Measurements from ENCODE around the gene PIAS1. TPM values are rescaled to one million over a fixed set of nuclear protein-coding genes. Genes with fewer than 3 reads are reported as not detected.

The PIAS1 gene
- total RNA-seq, 1 experiment from 2014 or later: 15.2 TPM

DNA sequence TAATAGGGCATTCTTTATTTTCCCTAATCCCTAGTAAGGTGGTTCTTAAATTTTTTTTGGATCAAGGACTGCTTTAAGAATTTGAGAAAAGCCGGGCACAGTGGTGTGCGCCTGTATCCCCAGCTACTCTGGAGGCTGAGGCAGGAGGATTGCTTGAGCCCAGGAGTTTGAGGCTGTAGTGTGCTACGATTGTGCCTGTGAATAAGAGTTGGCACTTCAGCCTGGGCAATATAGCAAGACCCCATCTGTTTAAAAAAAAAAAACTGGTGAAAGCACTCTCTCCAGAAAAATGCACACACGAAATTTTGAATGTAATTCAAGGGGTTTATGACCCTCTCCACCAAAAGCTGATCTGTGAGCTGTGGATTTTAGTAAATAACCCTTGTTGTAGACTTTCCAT lies 119.0 kb downstream of the PIAS1 start:
- no peak for DNase-seq (ENCODE audit: extremely low read depth, low read depth)

DNA sequence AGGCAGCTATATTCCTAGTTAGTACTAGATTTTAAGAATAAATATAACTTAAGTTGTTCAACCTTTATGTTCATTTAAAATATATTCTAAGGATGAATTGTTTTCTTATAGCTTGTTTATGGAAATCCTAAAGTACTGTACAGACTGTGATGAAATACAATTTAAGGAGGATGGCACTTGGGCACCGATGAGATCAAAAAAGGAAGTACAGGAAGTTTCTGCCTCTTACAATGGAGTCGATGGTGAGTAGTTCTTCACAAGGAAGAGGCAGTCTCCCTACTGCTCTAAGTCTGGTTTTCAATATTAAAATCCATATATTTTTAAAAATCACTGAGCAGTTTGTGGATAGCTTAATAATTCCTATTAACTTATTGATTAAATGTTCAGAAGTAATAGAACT lies 121.4 kb downstream of the PIAS1 start:
- no peak for DNase-seq (ENCODE audit: extremely low read depth, low read depth)

DNA sequence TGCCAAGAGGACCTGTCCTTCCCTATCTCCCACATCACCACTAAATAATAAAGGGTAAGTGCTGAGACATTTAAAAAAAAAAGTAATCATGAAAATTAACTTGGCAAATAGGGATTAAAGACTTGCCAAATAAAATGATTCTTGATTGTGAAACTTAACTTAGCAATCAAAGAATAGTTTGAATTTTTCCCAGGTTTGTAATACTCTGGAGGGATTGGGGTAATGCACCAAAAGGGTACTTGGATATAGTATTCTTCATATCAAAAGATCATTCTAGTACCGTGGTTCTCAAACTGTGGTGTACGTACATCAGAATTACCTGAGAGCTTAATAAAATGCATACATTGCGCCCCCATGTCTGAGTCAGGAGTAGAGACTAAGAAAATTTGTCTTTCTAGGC lies 122.5 kb downstream of the PIAS1 start:
- DNase-seq (ENCODE audit: extremely low read depth, low read depth): no peak

- no peak for DNase-seq (ENCODE audit: extremely low read depth, low read depth)
Measured at GRCh38 chr15:68177742-68178141, 123.6 kb downstream of the PIAS1 start.

- no peak for DNase-seq (ENCODE audit: extremely low read depth, low read depth)
Measured at GRCh38 chr15:68183616-68184315, 129.7 kb downstream of the PIAS1 start.

GRCh38 chr15:68184616-68185480 lies 130.7 kb downstream of the PIAS1 start:
- no peak for DNase-seq (ENCODE audit: extremely low read depth, low read depth)

- DNase-seq (ENCODE audit: extremely low read depth, low read depth): no peak
Measured at GRCh38 chr15:68186671-68187397, 132.7 kb downstream of the PIAS1 start.

DNA sequence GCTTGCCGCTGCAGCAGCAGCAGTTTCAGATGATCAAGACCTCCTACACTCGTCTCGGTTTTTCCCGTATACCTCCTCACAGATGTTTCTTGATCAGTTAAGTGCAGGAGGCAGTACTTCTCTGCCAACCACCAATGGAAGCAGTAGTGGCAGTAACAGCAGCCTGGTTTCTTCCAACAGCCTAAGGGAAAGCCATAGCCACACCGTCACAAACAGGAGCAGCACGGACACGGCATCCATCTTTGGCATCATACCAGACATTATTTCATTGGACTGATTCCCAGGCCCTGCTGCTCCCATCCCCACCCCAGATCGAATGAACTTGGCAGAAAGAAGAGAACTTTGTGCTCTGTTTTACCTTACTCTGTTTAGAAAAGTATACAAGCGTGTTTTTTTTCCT lies 133.4 kb downstream of the PIAS1 start:
- DNase-seq (ENCODE audit: extremely low read depth, low read depth): no peak

DNA sequence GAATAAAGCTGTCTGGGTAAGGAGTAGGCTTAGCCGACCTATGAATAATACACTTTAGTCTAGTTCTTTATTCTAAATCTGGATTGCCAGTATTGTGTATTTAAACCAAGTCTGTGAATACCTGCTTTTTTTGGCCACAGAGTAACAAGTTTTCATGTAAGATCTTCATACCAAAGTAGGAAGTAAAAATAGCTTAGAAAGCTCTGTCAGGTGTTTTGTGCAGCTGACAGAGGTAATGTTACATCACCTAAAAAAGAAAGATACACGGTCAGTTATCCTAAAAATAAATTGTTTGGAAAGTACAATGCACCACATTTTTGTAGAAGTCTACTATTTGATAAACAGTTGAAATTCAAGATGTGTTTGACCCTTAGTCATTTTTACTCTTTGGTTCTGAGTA lies 134.5 kb downstream of the PIAS1 start:
- no peak for DNase-seq (ENCODE audit: extremely low read depth, low read depth)

- DNase-seq (ENCODE audit: extremely low read depth, low read depth): no peak
Measured at GRCh38 chr15:68190048-68190447, 135.9 kb downstream of the PIAS1 start.

DNA sequence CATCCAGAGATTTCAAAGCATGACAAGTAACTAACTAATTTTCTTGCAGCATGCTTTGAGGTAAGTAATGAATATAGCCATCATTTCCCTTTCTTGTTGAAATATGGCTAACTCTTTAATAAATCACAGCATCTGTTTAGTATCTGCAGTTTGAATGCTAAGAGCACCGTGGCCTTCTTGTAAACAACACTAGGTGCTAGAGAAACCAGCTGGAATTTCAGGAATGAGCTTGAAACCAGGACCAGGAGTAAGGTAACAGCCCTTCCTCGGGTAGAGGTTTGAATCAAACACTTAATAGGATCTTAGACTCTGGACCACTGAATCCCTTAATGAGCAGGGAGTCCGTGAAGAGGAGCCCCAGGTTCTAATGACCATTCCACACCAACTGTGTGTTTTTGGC lies 137.4 kb downstream of the PIAS1 start:
- no peak for DNase-seq (ENCODE audit: extremely low read depth, low read depth)

DNA sequence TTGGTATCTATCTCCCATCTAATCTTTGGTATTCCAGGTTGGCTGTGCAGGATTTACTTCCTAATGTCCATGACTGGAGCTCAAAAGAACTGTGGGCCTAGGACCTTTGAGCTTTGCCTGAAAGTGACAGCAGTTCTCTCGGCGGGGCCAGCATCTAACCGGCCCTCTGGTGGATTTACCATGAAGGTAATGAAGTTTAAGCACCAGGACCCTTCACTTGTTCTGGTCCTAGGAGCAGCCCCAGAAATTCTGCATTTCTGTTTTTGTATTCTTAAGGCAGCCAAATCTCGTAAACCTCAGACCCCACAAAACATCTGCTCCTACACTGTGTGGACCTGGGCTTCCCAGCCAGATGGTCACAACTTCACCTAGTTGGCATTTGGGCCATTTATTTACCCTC lies 138.0 kb downstream of the PIAS1 start:
- no peak for DNase-seq (ENCODE audit: extremely low read depth, low read depth)

- no peak for DNase-seq (ENCODE audit: extremely low read depth, low read depth)
Measured at GRCh38 chr15:68192804-68193486, 138.8 kb downstream of the PIAS1 start.

GRCh38 chr15:68195336-68196112 lies 141.4 kb downstream of the PIAS1 start:
- no peak for DNase-seq (ENCODE audit: extremely low read depth, low read depth)

GRCh38 chr15:68196445-68197169 lies 142.5 kb downstream of the PIAS1 start:
- DNase-seq (ENCODE audit: extremely low read depth, low read depth): no peak

GRCh38 chr15:68197170-68197492 lies 143.0 kb downstream of the PIAS1 start:
- DNase-seq (ENCODE audit: extremely low read depth, low read depth): no peak

- DNase-seq (ENCODE audit: extremely low read depth, low read depth): no peak
Measured at GRCh38 chr15:68197661-68198437, 143.7 kb downstream of the PIAS1 start.

- no peak for DNase-seq (ENCODE audit: extremely low read depth, low read depth)
Measured at GRCh38 chr15:68199340-68199739, 145.2 kb downstream of the PIAS1 start.

Data from NCI-H460 (cell line).